Transverse colon (tissue), 4 donors: ENCODE data around the gene TLCD2. TPM values are rescaled to one million over a fixed set of nuclear protein-coding genes. Genes with fewer than 3 reads are reported as not detected.

Source experiments
- DNase-seq: peaks from one replicate; pipeline ENCODE4 v3.0.0-alpha.2; 2019
- H3K27ac ChIP-seq, 4 donors: fragments of 200-600 bp; sonication (generic); 2 replicates each; pipeline ENCODE4 v1.5.1; 2016 to 2018; ENCODE audit warnings: inconsistent platforms in 4 of 4
- H3K27me3 ChIP-seq: fragments of 200-600 bp; sonication (generic); 2 replicates; pipeline ENCODE4 v1.5.1; 2017; ENCODE audit warnings: inconsistent platforms
- H3K36me3 ChIP-seq, 4 donors: fragments of 200-600 bp; sonication (generic); 2 replicates each; pipeline ENCODE4 v1.5.1; 2017 to 2019; ENCODE audit warnings: inconsistent platforms in 4 of 4
- H3K4me1 ChIP-seq, 4 donors: fragments of 200-600 bp; sonication (generic); 2 replicates each; pipeline ENCODE4 v1.5.1; 2017 to 2020; ENCODE audit warnings: inconsistent platforms in 4 of 4
- H3K4me3 ChIP-seq, 4 donors: fragments of 200-600 bp; sonication (generic); 1 replicate in 1 of 4; 2 replicates in 3 of 4; pipeline versions ENCODE4 v1.5.1 to v1.6.1; 2017 to 2019; ENCODE audit warnings: inconsistent platforms in 4 of 4
- H3K9me3 ChIP-seq, 2 donors: fragments of 200-600 bp; sonication (generic); 2 replicates each; pipeline ENCODE4 v1.5.1; 2017 to 2019; ENCODE audit warnings: inconsistent platforms in 2 of 2
- EP300 ChIP-seq: sonication (generic); formaldehyde crosslinking; IDR thresholded peaks from one replicate; pipeline ENCODE4 v1.6.1; 2017; ENCODE audit warnings: antibody characterized with exemption, low read depth
- POLR2A ChIP-seq: fragments of 450-650 bp; IDR thresholded peaks from one replicate; pipeline ENCODE4 v1.6.1; 2016; ENCODE audit warnings: antibody characterized with exemption, mild to moderate bottlenecking, moderate library complexity
- POLR2AphosphoS5 ChIP-seq, 3 donors: sonication (generic); formaldehyde crosslinking; IDR thresholded peaks; one replicate each; pipeline ENCODE4 v1.6.1; 2016; ENCODE audit warnings: antibody characterized with exemption in 3 of 3
- WGBS, 2 donors: methylation state at CpG; one replicate each; pipeline ENCODE4 v1.1.5; 2018; ENCODE audit warnings: low coverage in 1 of 2; 5-methylcytosine and 5-hydroxymethylcytosine counted together
- in situ Hi-C, 4 donors: fragments of 200-750 bp; cut with MboI; loops; one replicate each; pipeline versions ENCODE4 v1.15.0 to v1.15.1; 2017; ENCODE audit warnings: low sequenced_read_pairs in 3 of 4, low pct_ligation_motif_present in 1 of 4, low pct_unique_long_range_greater_than_20kb in 1 of 4
- intact Hi-C: fragments of 100-400 bp; cut with DNase I; formaldehyde crosslinking; loops from one replicate; pipeline ENCODE4 v1.15.1; 2023; ENCODE audit warnings: low total_unique reads
- total RNA-seq, 4 donors: library from RNA; depleted of rRNA; stranded (reverse); fragments of >200 nt; gene quantifications; one replicate each; pipeline ENCODE4 v1.1.0, GENCODE V29; 2016
- TF ChIP-seq, protein P1 (sequence below), 5 experiments: fragments of 200-600 bp in 3 of 5; fragments of 450-650 bp in 2 of 5; sonication (generic) in 3 of 5; IDR thresholded peaks; 1 replicate in 2 of 5; 2 replicates in 3 of 5; pipeline ENCODE4 v1.5.1; 2016 to 2017; ENCODE audit warnings: antibody characterized with exemption in 5 of 5, inconsistent platforms in 3 of 5, mild to moderate bottlenecking in 2 of 5, moderate library complexity in 1 of 5

The TLCD2 gene
- total RNA-seq, 4 donors from 2014 or later: 21.6 to 48.6 (median 31.5) TPM

GRCh38 chr17:1686086-1686485 lies 24.1 kb downstream of the TLCD2 start:
- H3K4me1 ChIP-seq: peaks cover 6 to 23% (median 19%) of the 10 kb centered on the region in 4 donors
- no peaks in the 10 kb centered on the region for H3K27me3 ChIP-seq
- H3K27ac ChIP-seq: no peak overlapping the region
- intact Hi-C loops: no loop called here
- 81 to 86% methylated on average over 6 to 7 of the region's 7 CpGs for WGBS, 2 donors
- peaks cover 0 to 18% (median 6%) of the 10 kb centered on the region in 4 donors for H3K36me3 ChIP-seq
- in situ Hi-C loops: loop anchor here in 2 of 4 donors (25.0 kb wide), 2 partner anchors 176 to 351 kb away; partner anchors contain the start of genes DPH1 (in 1 of the 2), OVCA2 (in 1 of the 2) and RTN4RL1 (in 1 of the 2)
- TF ChIP-seq POLR2A (no peak), EP300 (no peak), POLR2AphosphoS5 (IDR thresholded peaks at IDR 0.05) (no peak)
- TF ChIP-seq, protein P1, sequence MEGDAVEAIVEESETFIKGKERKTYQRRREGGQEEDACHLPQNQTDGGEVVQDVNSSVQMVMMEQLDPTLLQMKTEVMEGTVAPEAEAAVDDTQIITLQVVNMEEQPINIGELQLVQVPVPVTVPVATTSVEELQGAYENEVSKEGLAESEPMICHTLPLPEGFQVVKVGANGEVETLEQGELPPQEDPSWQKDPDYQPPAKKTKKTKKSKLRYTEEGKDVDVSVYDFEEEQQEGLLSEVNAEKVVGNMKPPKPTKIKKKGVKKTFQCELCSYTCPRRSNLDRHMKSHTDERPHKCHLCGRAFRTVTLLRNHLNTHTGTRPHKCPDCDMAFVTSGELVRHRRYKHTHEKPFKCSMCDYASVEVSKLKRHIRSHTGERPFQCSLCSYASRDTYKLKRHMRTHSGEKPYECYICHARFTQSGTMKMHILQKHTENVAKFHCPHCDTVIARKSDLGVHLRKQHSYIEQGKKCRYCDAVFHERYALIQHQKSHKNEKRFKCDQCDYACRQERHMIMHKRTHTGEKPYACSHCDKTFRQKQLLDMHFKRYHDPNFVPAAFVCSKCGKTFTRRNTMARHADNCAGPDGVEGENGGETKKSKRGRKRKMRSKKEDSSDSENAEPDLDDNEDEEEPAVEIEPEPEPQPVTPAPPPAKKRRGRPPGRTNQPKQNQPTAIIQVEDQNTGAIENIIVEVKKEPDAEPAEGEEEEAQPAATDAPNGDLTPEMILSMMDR (IDR thresholded peaks at IDR 0.05): no peak
- no peak for DNase-seq
- H3K4me3 ChIP-seq: no peak overlapping the region
- H3K9me3 ChIP-seq: no peaks in the 10 kb centered on the region

GRCh38 chr17:1684378-1685189 lies 25.6 kb downstream of the TLCD2 start, which contains the start of gene PRPF8:
Gene PRPF8, minus strand, starts transcription at chr17:1684867. Its CDS starts 296 bp downstream, at chr17:1684571.
- Histone ChIP-seq H3K9me3 (no peaks in the 10 kb centered on the region), H3K27ac (peak within 1 kb of the TSS; percentile 90 to 97 (median 92)), H3K4me3 (peak within 1 kb of the TSS; percentile 54 to 87 (median 70)), H3K36me3 (peaks cover 0 to 33% (median 15%) of the 10 kb centered on the region in 4 donors), H3K27me3 (no peaks in the 10 kb centered on the region), H3K4me1 (peaks cover 6 to 23% (median 19%) of the 10 kb centered on the region in 4 donors)
- TF ChIP-seq, protein P1 (IDR thresholded peaks at IDR 0.05): peak in 1 of 5 experiments; percentile 12
- peak; percentile 96 for TF ChIP-seq POLR2A
- TF ChIP-seq EP300: no peak
- peak; percentile 98 to 99 (median 99) for TF ChIP-seq POLR2AphosphoS5 (IDR thresholded peaks at IDR 0.05)
- intact Hi-C loops: no loop called here
- peak; percentile 98 for DNase-seq
- in situ Hi-C loops: loop anchor here in 2 of 4 donors (25.0 kb wide), 2 partner anchors 178 to 353 kb away; partner anchors contain the start of genes DPH1 (in 1 of the 2), OVCA2 (in 1 of the 2) and RTN4RL1 (in 1 of the 2)
- 0 to 1% methylated on average over 3 to 71 of the region's 72 CpGs for WGBS, 2 donors

DNA sequence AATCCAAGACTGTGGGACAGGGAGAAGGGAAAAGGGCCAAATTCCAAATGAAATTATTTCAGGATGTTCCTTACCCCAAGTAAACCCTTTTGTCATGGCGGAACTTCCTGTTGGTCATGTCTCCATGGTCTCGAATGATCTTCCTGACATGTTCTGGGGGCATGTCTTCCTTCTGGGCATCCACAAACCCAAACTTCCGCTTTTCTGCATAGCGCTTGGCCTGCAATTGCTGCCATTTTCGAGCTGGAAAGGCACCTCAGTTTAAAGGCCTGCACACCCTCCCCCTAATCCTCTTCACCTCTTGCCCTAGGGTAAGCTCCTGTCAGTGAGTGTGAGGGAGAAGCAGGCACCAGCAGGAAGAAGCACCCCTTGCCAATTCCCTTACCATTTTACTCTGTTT lies 26.7 kb downstream of the TLCD2 start:
- DNase-seq: no peak
- no peaks in the 10 kb centered on the region for H3K9me3 ChIP-seq
- H3K27me3 ChIP-seq: no peaks in the 10 kb centered on the region
- H3K36me3 ChIP-seq: peaks cover 0 to 44% (median 21%) of the 10 kb centered on the region in 4 donors
- H3K27ac ChIP-seq: peak overlapping the region; percentile 90 to 97 (median 92)
- H3K4me3 ChIP-seq: peak overlapping the region in 3 of 4 donors; percentile 59 to 87 (median 80)
- 82 to 84% methylated on average over 5 of the region's 5 CpGs for WGBS, 2 donors
- TF ChIP-seq, protein P1 (IDR thresholded peaks at IDR 0.05): no peak
- TF ChIP-seq POLR2AphosphoS5 (IDR thresholded peaks at IDR 0.05) (no peak), POLR2A (no peak), EP300 (no peak)
- H3K4me1 ChIP-seq: peaks cover 6 to 23% (median 19%) of the 10 kb centered on the region in 4 donors
- in situ Hi-C loops (loop anchor here in 2 of 4 donors (25.0 kb wide), 2 partner anchors 179 to 354 kb away; partner anchors contain the start of genes DPH1 (in 1 of the 2), OVCA2 (in 1 of the 2) and RTN4RL1 (in 1 of the 2)), intact Hi-C loops (loop anchor here (1.0 kb wide), 1 partner anchor 19 kb away; no protein-coding TSS in a partner anchor)

- H3K4me3 ChIP-seq: no peak overlapping the region
- H3K4me1 ChIP-seq: no peaks in the 10 kb centered on the region
- DNase-seq: no peak
- TF ChIP-seq POLR2A: no peak
- no peak for TF ChIP-seq EP300
- no peak for TF ChIP-seq POLR2AphosphoS5 (IDR thresholded peaks at IDR 0.05)
- TF ChIP-seq, protein P1 (IDR thresholded peaks at IDR 0.05): no peak
- intact Hi-C loops: no loop called here
- WGBS, 2 donors: 93 to 94% methylated on average over 3 to 13 of the region's 13 CpGs
- H3K27ac ChIP-seq: no peak overlapping the region
- H3K27me3 ChIP-seq: no peaks in the 10 kb centered on the region
- in situ Hi-C loops: loop anchor here in 2 of 4 donors (25.0 kb wide), 2 partner anchors 186 to 361 kb away; partner anchors contain the start of genes DPH1 (in 1 of the 2), OVCA2 (in 1 of the 2) and RTN4RL1 (in 1 of the 2)
- no peaks in the 10 kb centered on the region for H3K9me3 ChIP-seq
- peaks cover 3 to 99% (median 54%) of the 10 kb centered on the region in 4 donors for H3K36me3 ChIP-seq
These were observed 33.8 kb downstream of the TLCD2 start for GRCh38 chr17:1676401-1676800.
